GM18505 (cell line): ENCODE data around the gene RAB8A.

Experiments used
- ATAC-seq: cut with Tn5 transposase; IDR thresholded peaks from one replicate; pipeline ENCODE4 v1.9.1; 2021; ENCODE audit not compliant: unreplicated experiment
- POLR2A ChIP-seq: IDR thresholded peaks from 4 replicates; pipeline ENCODE4 v1.6.1; 2011; ENCODE audit warnings: borderline replicate concordance; ENCODE audit not compliant: insufficient read depth, insufficient read length; ENCODE audit errors: extremely low read depth

The RAB8A gene

DNA sequence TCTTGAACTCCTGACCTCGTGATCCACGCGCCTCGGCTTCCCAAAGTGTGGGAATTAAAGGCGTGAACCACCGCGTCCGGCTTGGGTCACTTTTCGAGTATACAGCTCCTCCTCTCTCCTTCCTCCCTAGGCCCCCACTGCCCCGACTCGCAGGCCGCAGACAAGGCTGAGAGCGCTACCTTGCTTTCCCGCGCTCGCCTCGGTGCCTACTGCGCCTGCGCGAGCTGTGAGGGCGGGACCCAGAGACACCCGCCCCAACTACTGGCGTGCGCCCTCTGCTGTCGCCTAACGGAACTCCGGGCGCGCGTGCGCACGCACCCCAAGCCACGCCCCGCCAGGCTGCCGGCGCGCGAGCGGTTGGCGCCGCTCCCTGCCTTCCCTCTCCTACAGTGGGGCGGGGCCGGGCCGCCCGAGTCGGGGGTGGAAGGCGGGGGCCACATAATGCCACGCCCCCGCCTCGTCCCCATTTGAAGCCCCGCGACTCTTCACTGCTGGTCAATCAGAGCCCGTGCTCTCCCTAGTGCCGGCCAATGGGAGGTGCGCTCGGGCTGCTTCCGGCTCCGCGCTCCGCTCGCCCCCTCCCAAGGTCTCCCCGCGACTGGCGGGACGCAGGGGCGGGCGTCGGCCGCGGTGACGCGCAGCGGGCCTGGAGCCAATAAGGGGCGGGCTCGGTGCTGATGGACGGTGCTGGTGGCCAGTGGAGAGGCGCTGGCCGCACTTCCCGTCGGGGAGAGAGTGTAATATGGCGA, at the start of gene RAB8A:
TSS of gene RAB8A (plus strand) at position 730 of the 749 bp plus-strand sequence. CDS start at position 743, 13 bp downstream.
- ATAC-seq: peak; percentile 81
- peak; percentile 25 for TF ChIP-seq POLR2A

DNA sequence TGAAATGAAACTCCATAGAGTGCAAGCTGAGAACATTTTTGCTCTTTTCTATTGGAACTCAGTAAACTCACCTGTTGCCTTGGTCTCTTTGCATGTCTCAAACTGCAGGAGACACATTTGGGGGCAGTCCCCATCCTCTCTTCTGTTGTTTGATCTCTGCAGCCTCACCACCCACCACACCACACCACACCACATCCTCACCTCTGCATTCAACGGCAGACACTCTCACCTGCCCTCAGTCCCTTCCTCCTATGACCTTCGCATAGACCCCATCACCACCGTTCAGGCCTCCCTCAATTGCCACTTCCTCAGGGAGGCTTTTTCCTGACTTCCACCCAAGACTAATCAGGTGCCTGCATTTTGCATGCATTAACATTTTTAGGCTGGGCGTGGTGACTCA, 49.7 kb upstream of the RAB8A start:
- TF ChIP-seq POLR2A: no peak
- ATAC-seq: no peak

DNA sequence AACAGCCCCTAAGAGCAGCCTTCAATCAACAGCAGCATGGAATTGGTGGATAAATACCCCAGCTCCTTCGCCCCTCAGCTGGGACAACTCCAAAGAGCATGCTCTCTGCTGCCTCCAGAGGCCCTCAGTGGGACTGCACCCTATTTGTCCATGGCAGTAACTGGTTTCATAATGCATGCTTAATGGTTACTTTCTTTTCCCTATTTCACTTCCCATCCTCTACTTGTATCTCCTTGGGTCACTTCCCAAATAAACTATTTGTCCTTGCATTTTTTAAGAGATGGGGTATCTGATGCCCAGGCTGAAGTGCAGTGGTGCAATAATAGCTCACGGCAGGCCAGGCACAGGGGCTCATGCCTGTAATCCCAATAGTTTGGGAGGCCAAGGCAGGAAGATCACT, 48.9 kb upstream of the RAB8A start:
- no peak for TF ChIP-seq POLR2A
- no peak for ATAC-seq

GRCh38 chr19:16064209-16064889, 47.3 kb upstream of the RAB8A start:
- no peak for TF ChIP-seq POLR2A
- ATAC-seq: no peak

- TF ChIP-seq POLR2A: no peak
- ATAC-seq: no peak
These were observed 45.0 kb upstream of the RAB8A start for GRCh38 chr19:16066611-16067104.

DNA sequence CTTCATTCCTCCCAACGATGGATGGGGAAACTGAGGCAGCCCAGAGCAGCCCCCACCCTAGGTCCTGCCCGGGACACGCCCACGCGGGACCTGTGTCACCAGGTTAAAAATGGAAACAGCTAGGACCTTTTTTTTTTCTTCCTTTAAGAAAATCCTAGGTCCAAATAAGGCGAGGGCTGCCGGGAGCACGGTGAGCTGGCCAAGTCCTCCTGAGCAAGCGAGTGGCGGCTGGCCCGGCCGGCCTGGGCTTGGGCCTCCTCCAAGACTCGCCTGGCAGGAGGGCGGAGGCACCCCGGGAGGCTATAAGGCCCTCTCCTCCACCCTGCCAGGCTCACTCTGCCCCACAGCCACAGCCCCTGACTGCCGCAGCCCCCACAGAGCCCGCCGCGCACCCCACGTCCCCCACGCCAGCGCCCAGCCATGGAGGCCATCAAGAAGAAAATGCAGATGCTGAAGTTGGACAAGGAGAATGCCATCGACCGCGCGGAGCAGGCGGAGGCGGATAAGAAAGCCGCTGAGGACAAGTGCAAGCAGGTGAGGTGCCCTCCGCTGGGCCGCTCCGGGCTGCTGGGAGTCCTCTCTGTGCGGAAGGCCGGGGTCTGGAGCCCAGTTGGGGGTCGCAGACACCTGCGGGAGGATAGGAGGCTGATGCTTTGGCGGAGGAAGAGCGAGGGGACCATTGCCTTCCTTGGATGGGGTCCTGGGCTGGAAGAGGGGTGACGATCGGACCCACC, 44.3 kb upstream of the RAB8A start:
- TF ChIP-seq POLR2A: no peak
- ATAC-seq: no peak

DNA sequence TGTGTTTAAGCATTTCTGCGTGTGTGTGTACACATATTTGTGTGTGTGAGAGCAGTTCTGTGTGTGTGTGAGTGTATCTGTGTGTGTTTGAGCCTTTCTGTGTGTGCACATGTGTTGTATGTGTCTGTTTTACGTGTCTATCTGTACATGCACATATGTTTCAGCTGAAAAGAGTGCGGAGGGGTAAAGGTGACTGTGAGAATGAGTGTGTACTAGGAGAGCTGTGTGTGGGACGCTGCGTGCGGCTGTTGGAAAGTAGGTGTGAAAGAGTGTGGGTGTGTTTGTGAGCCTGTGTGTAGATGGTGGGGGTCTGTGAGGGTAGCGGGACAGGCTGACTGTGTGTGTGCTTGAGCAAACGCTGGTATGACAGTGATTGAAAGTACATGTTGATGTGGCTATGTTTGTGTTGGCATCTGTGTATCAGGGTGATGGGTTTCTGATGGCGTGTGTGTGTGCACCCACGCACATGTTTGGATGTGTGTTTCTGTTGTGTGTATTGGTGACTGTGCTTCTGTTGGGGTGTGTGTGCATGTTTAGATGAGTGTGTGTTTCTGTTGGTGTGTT, 42.9 kb upstream of the RAB8A start:
- no peak for ATAC-seq
- no peak for TF ChIP-seq POLR2A

- TF ChIP-seq POLR2A: no peak
- ATAC-seq: no peak
These were observed 41.8 kb upstream of the RAB8A start for GRCh38 chr19:16069813-16070365.

DNA sequence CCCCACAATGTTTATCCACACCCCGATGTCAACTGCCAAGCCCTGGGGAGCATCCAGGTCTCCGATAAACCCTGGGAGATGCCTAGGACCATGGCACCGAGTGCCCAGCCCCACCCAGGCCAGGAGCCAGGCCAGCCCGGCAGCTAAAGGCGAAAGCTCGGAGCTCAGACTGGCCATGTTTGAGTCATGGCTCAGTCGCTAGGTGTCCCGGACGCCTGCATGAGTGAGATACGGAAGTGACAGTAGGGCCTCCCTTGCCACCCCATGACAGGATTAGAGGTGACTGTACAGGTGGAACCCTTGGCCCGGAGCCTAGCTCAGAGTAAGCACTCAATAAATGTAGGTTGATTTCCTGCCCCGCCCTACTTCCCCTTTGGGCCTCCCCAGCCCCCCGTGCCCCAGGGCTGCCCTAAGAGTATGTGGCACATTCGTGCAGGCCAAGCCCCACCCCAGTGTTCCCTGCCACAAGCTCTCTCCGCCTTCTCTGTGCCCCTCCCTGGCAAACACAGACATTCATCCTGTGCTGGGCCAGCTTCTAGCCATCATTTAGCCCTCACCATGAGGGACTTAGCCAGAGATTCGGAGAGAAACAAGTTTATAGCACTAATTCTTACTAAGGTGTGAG, 41.2 kb upstream of the RAB8A start:
- no peak for ATAC-seq
- peak; percentile 75 for TF ChIP-seq POLR2A

DNA sequence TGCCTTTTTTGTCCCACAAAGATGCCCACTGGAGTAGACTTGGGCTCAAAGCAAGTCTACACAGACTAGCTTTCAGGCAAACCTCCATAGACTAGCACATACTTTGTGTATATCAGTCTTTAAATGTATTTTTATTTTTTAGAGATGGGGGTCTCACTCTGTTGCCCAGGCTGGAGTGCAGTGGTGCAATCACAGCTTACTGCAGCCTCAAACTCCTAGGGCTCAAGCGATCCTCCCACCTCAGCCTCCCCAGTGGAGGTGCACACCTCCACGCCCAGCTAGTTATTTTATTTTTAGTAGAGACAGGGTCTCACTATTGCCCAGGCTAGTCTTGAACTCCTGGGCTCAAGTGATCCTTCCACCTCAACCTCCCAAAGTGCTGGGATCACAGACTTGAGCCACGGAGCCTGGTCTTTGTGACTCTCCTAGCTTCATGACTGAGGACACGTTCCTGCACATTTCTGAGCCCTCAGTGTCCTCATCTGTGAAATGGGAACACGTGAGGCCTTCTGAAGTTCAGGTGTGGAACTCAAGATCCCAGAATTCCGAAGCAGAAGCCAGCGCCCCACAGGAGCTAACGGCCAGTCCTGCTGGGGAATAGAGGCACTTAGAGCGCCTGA, 40.5 kb upstream of the RAB8A start:
- no peak for ATAC-seq
- no peak for TF ChIP-seq POLR2A

DNA sequence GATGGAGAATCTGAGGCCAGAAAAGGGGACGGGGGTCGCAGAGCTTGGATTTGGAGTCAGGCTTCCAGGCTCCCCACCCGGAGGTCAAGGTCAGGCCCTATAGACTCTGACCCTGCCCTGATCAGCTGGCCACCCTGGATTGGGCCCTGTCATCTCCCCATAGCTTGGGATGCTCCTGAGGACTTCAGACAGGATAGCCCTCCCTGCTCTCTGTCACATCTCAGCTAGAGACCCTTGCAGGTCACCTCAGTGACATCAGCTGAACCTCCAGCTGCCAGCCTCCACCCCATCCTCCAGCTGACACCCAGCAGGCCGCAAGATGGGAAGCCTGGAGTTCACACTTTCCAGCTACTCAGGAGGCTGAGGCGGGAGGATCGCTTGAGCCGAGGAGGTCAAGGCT, 38.2 kb upstream of the RAB8A start:
- no peak for TF ChIP-seq POLR2A
- no peak for ATAC-seq

- TF ChIP-seq POLR2A: no peak
- ATAC-seq: no peak
These were observed 37.7 kb upstream of the RAB8A start for GRCh38 chr19:16073988-16074387.
